ENCODE data around the gene SPTBN1.
A peak's percentile ranks its signal among the peaks of the same experiment; 100 is the strongest.

Gene SPTBN1

GRCh38 chr2:54559006-54559445, 102.9 kb downstream of the SPTBN1 start:
- peak overlapping the region; percentile 93 for H3K4me3 ChIP-seq (ENCODE audit: low read depth, low read length)
- DNase-seq (ENCODE audit: low read depth), result no peak
- TF ChIP-seq CTCF (IDR thresholded peaks at IDR 0.05; ENCODE audit: low read depth, low read length), result no peak
- no peak for TF ChIP-seq MYC (IDR thresholded peaks at IDR 0.05; ENCODE audit: low read depth, low read length)
- TF ChIP-seq MAX (IDR thresholded peaks at IDR 0.05; ENCODE audit: low read depth, low read length), result no peak
- no peak for TF ChIP-seq POLR2A (IDR thresholded peaks at IDR 0.05; ENCODE audit: extremely low read depth, insufficient read length)

GRCh38 chr2:54559593-54560145, 103.5 kb downstream of the SPTBN1 start:
- TF ChIP-seq MAX (IDR thresholded peaks at IDR 0.05; ENCODE audit: low read depth, low read length) (no peak), POLR2A (IDR thresholded peaks at IDR 0.05; ENCODE audit: extremely low read depth, insufficient read length) (peak; percentile 36)
- peak overlapping the region; percentile 93 for H3K4me3 ChIP-seq (ENCODE audit: low read depth, low read length)
- DNase-seq (ENCODE audit: low read depth), result peak; percentile 88

GRCh38 chr2:54560146-54560881, 104.2 kb downstream of the SPTBN1 start:
- DNase-seq (ENCODE audit: low read depth), result peak; percentile 86
- peak overlapping the region; percentile 93 for H3K4me3 ChIP-seq (ENCODE audit: low read depth, low read length)
- peak; percentile 72 for TF ChIP-seq MAX (IDR thresholded peaks at IDR 0.05; ENCODE audit: low read depth, low read length)
- TF ChIP-seq MYC (IDR thresholded peaks at IDR 0.05; ENCODE audit: low read depth, low read length), result peak; percentile 74
- peak; percentile 43 for TF ChIP-seq POLR2A (IDR thresholded peaks at IDR 0.05; ENCODE audit: extremely low read depth, insufficient read length)
- TF ChIP-seq CTCF (IDR thresholded peaks at IDR 0.05; ENCODE audit: low read depth, low read length), result no peak

- DNase-seq (ENCODE audit: low read depth), result no peak
- H3K4me3 ChIP-seq (ENCODE audit: low read depth, low read length), result peak overlapping the region; percentile 93
- TF ChIP-seq MYC (IDR thresholded peaks at IDR 0.05; ENCODE audit: low read depth, low read length), result no peak
- no peak for TF ChIP-seq MAX (IDR thresholded peaks at IDR 0.05; ENCODE audit: low read depth, low read length)
- TF ChIP-seq CTCF (IDR thresholded peaks at IDR 0.05; ENCODE audit: low read depth, low read length), result no peak
- TF ChIP-seq POLR2A (IDR thresholded peaks at IDR 0.05; ENCODE audit: extremely low read depth, insufficient read length), result no peak
Measured at GRCh38 chr2:54561010-54561409, 104.9 kb downstream of the SPTBN1 start.

GRCh38 chr2:54564439-54564838, 108.3 kb downstream of the SPTBN1 start:
- no peak for DNase-seq (ENCODE audit: low read depth)
- TF ChIP-seq POLR2A (IDR thresholded peaks at IDR 0.05; ENCODE audit: extremely low read depth, insufficient read length) (no peak), CTCF (IDR thresholded peaks at IDR 0.05; ENCODE audit: low read depth, low read length) (no peak)

GRCh38 chr2:54565551-54565950, 109.4 kb downstream of the SPTBN1 start:
- H3K4me3 ChIP-seq (ENCODE audit: low read depth, low read length), result no peak overlapping the region
- no peak for TF ChIP-seq CTCF (IDR thresholded peaks at IDR 0.05; ENCODE audit: low read depth, low read length)
- TF ChIP-seq POLR2A (IDR thresholded peaks at IDR 0.05; ENCODE audit: extremely low read depth, insufficient read length), result no peak
- TF ChIP-seq MYC (IDR thresholded peaks at IDR 0.05; ENCODE audit: low read depth, low read length), result no peak
- no peak for TF ChIP-seq MAX (IDR thresholded peaks at IDR 0.05; ENCODE audit: low read depth, low read length)

More at GRCh38 chr2:54564439-54564838, 108.3 kb downstream of the SPTBN1 start:
- H3K4me3 ChIP-seq (ENCODE audit: low read depth, low read length), result no peak overlapping the region

More at GRCh38 chr2:54565551-54565950, 109.4 kb downstream of the SPTBN1 start:
- no peak for DNase-seq (ENCODE audit: low read depth)
